NCI-H748 treated with DMSO at 0.1 percent for 48 hours (cell line): ENCODE measurements around the gene NGFR.

Source experiments
- DNase-seq: peaks from one replicate; lab custom pipeline; 2025; lab: John Stamatoyannopoulos, UW

NGFR gene

GRCh38 chr17:49494986-49495841 is at the start of gene NGFR:
Gene NGFR (plus strand): TSS chr17:49495293. CDS start chr17:49495418, 125 bp downstream.
- DNase-seq, result peak; percentile 20

DNA sequence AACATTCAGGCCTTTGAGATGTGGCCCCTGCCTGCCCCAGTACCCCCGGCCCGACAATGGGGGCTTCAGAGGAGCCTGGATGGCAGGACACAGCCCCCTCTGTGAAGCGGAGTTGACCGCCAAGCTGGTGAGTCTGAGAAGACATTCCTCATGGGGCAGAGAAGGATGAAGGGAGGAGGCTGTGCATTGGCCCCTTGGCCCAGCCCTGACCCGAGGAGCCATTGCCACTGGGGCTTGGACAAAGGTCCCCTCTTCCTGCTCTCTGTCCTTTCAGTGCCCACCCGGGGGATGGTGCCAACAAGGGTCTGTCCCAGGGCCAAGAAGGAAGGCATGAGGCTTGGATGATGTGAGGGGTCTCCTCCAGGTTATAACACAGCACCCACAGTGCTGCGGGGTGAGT is 49.5 kb upstream of the NGFR start:
- no peak for DNase-seq

DNA sequence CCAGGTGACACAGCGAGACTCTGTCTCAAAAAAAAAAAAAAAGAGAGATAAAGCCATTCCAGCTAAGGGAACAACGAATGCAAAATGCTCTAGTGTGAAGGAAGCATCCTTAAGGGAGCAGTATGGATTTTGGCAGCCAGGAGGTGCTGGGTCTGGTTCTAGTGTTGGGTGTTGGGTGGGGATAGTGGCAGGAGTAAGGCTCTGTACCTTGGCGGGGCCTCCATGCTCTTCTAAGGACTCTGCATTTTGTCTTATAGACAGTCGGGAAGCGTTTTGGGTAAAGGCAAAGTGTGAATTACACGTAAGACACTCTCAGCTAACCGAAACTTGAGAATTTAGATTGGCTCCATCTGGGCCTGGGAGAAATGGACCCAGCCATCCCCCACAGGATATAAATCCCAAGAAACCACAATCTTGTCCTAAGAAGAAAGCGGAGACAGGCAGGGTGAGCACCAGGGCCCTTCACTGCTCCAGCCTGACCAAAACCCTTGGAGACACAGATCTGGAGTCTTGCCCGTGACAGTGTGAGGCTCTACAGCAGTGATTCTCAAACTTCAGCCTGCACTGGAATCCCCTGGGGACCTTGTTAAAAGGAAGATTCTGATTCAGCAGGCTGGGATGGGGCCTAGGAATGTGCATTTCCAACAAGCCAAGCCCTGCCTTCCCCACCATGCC is 47.3 kb upstream of the NGFR start:
- DNase-seq, result no peak

GRCh38 chr17:49450181-49450580 is 44.9 kb upstream of the NGFR start:
- DNase-seq, result no peak

DNA sequence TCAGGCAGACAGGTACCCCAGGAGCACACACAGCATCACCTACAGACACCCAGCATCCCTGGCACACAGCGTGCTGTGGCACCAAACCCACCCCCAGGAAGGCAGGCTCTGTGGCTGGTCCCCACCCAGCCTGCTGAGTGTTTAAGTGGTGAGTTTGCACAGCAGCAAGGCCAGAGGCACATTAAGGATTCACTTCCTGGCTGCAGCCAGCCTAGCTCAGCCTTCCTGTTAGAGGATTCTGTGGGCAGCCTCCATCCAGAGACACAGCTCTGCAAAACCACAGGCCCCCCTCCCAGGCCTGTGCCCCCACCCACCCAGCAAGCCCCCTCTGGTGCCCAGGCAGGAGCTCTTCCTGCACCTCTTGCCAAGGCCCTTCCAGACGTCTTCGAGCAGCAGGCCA is 44.4 kb upstream of the NGFR start:
- no peak for DNase-seq

GRCh38 chr17:49452201-49452600 is 42.9 kb upstream of the NGFR start:
- no peak for DNase-seq

DNA sequence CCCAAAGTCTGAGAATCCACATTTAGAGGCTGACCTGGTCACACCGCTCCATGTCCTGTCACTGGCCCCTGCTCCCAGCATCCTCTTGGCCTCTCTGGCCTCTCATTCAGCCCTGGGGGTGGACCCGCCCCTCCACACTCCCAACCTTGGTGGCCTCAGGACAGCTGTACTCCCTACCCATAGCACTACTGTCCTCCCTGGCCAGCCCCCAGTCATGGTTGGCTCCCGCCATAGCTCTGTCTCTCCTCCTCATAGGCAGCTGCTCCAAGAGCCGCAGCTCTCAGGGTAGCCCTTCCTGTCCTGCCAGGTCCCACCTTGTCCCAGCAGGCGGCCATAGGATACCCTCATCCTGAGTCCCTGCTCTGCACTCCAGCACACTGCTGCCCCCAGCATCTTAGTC is 42.4 kb upstream of the NGFR start:
- no peak for DNase-seq

GRCh38 chr17:49454050-49454449 is 41.0 kb upstream of the NGFR start:
- DNase-seq, result no peak

DNA sequence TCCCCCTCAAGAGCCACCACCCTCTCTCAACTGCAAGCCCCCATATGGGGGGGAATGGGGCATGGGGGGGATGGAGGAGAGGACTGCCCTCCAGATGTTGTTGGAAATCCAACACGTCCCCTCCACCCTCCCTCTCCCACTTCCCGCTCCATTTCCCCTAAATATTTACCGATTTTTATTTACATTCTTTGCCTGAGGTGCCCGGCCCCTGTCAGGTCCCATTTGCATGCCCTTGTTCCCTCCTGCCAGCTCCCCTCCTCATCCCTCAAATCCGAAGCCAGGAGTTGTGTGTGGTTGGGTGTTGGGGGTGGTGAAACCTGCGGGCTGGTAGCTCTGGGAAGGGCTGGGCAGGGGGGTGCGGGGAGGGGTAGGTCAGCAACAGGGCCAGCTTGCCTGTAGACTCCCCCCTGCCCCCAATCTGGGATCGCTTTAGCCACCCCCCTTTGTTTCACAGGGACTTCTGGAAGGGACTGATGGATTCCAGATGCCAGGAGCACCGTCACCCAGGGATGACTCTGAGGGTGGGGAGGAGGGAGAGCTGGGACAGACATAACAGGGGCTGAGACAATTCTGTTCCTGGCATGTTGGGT is 39.7 kb upstream of the NGFR start:
- DNase-seq, result no peak

GRCh38 chr17:49456183-49456965 is 38.7 kb upstream of the NGFR start:
- DNase-seq, result no peak

DNA sequence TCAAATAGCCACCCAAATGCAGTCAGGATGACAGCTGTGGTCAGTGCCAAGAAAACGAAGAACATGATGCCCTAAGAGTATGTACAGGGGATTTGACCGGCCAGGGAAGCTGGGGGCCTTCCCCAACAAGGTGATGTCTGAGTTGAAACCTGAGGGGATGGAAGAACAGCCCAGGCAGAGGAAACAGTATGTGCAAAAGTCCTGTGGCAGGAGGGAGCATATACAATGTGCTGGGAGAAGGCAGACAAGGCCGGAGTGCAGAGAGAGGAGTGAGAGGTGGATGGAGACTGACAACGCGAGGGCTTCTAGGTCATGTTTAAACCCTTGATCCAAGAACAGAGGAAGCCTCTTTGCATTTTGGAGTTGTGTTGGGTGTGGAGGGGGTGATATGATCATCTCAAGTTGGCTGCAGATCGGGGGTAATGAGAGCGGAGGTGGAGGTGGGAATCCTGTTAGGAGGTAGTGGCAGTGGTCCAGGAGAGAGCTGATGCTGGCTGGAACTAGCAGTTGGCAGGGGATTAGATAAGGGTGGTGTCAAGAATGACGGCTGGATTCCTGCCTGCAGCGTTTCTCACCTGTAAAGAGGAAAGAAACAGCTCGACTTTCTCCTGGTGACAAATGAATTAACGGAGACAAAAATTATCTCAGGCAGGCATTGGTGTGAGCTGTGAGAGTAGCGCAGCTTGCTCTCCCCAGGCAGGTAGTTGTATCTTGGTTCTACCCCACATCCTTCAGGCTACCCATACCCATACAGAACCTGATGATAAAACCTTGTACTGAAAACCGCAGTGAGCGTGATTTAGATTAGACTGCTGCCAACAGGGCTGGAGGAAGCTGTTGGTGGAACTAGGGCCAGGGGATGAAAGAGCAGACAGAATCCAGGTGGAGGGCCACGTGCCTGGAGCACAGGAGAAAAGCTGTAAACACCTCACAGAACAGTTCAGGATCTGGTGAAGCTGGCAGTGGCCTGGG is 37.2 kb upstream of the NGFR start:
- DNase-seq, result no peak

DNA sequence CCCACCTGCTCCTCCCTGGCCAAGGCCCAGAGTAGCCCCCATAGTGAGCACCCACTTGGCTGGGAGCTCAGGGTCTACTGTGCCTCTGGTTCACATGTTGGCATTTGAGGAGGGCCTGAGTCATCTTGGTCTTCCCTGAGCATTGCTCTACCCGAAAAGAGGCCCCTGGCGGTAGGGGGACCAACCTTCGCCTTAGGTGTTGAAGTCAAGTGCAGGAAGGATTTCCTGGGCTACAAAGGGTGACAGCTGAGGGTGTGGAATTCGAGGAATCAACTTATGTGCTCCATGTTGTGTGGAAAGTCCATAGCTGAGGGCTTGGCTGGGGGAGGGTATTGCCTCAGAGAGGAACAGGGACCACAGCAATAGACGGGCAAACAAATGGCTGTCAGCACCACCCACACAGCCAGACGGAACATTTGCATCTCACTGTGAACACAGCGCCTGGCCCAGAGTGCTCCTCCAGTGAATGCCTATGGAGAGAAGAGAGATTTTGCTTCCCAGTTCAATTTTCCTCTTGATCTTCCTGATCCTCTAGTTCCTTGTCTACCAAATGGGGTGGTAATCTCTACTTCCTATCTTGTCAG is 35.6 kb upstream of the NGFR start:
- DNase-seq, result no peak

DNA sequence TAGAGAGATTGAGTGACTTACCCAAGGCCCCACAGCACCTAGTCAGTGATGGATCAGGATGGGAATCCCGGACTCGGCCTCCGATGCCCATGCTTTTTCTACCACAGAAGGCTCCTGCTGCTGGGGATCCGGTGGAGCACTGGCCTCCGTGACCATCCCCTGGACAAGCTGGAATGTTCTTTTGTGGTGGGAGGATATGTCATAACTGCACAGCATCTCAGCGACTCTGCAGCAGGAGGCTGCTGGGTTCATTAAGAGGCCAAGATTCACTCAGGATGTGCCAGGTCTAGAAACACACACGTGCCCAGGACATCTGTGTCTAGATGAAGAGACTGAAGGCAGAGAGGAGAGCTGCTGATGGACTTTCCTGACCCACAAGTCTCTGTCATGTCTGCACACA is 34.7 kb upstream of the NGFR start:
- DNase-seq, result no peak

- DNase-seq, result no peak
These were observed 33.5 kb upstream of the NGFR start for GRCh38 chr17:49461580-49461979.

DNA sequence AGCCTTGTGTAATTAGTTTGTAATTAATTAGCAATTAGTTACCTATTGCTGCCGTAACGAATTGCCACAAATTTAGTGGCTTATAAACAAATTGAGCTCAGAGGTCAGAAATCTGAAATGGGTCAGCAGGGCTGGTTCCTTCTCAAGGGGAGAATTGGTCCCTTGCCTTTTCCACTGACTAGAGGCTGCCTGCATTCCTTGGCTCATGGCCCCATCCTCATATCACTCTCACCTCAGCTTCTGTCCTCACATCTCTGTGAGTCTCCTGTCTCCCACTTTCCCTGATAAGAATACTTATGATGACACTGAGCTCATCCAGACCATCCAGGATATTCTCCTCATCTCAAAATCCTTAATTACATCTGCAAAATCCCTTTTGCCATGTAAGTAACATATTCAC is 31.0 kb upstream of the NGFR start:
- no peak for DNase-seq

DNA sequence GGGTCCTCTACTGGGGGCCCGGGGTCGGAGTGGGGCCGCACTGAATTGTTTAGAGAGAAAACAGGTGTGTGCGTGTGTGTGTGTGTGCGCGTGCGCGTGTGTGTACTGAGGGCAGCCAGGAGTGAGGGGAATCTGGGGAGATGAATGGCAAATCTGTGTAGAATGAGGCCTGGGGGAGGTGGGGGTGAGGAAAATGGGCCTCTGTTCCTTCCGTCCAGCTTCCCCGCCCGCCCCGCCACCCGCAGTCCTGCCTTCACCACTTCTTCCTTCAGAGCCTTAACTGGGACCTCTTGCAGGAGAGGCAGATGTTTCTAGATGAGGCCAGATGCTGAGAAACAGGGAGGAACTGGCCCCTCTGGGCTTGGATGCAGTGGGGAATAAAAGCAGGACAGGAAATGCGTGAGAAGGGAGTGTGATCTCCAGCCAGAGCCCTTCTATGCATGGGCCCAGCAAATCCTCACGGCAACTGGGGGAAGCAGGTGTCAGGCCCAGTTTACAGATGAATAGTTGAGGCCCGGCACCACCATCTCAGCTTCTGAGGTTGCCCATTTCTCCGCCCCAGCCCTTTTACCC is 29.7 kb upstream of the NGFR start:
- DNase-seq, result no peak

- no peak for DNase-seq
These were observed 28.7 kb upstream of the NGFR start for GRCh38 chr17:49466436-49466835.

DNA sequence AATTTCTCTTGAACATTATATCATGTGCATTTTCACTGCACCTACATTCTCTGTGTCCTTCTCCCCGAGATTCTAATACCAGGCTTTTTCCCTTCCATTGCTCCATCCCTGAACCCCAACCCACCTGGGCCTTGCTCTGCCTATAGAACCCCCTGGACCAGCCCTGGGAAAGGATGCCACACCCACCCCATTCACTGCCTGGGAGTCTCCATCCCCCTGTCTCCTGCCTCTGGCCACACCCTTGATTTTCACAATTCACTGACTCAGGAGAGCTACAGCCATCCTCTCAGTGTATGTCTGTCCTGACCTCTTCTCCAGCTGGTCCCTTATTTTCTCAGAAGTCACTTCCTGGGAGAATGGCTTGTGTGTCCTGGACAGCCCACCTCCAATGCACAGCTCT is 27.9 kb upstream of the NGFR start:
- DNase-seq, result no peak

- DNase-seq, result no peak
These were observed 26.2 kb upstream of the NGFR start for GRCh38 chr17:49468811-49469385.
